NK-92 (cell line): Measurements from ENCODE around the gene LRFN4.

Experiments used
- DNase-seq: peaks from one replicate; lab custom pipeline; 2025; ENCODE audit not compliant: unreplicated experiment; lab: John Stamatoyannopoulos, UW

LRFN4 gene

DNA sequence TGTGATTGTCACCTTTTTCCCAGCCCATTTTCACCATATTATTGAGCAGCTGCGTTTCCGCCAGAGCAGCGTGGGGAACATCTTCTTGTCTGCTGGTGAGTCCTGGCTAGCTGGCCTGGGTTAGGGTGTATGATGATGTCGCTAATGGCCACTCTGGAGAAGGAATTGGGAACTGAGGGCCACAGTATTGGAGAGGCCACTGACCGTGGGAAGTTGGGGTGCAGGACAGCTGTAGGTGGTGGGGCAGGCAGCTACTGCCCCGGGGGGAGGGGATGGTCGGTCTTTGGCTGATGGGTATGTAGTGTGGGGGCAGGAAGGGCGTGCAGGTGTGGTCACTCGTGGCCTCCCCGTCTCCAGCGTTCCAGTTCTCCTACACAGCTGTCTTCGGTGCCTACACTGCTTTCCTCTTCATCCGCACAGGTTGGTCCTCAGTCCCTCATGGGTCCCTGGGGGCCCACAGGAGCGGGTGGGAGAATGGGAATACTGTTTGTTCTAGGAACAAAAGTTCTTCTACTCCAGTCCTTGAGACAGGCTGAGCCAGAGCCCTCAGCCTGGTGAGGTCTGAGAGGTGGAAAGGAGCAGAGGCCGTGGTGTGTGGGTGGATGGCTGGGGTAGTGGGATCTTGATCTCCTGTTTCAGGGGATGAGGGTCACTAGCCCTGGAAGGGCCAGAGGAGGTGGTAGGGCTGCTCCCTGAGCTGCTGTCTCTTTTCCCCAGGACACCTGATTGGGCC is 11.6 kb upstream of the LRFN4 start:
- DNase-seq: no peak

DNA sequence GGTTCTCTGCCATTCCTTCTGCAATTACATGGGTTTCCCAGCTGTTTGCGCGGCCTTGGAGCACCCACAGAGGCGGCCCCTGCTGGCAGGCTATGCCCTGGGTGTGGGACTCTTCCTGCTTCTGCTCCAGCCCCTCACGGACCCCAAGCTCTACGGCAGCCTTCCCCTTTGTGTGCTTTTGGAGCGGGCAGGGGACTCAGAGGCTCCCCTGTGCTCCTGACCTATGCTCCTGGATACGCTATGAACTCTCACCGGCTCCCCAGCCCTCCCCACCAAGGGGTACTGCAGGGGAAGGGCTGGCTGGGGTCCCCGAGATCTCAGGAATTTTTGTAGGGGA is 11.0 kb upstream of the LRFN4 start:
- no peak for DNase-seq

GRCh38 chr11:66846671-66847091 is 10.2 kb upstream of the LRFN4 start:
- DNase-seq: no peak

DNA sequence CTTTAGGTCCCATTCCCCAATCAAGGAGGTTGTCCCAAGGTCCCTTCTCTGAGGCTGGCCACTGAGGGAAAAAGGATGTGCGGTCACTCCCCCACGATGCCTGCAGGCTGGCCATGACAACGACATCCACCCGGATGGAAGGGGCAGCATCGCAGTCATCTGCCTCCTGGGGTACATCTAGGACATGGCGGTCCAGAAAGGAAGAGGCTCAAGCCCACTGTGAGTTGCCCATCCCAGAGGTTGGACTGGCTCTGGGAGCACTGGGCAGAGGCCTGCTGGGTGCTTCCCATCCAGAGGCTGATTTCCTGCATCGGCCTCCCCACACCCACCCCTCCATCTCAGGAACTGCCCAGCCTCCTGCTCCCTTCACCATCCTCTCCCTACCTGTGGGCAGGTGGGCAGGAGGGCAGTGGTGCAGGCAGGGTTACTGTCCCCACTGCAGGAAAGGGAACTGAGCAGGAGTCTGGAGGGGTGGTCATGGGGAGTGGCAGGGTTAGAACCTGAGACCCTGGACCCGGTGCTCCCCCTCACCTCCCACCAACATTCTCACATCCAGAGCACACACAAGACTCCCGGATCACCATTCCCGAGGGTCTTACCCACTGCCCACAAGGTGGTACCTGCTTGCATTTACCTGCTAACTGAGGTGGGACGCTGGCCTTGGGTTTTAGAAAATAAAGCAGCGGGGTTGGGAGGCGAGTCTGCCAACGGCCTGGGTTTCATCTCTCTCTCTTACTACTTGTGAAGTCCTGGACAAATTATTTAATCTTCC is 9.2 kb upstream of the LRFN4 start:
- no peak for DNase-seq

GRCh38 chr11:66848671-66849500 is 8.0 kb upstream of the LRFN4 start:
- DNase-seq: no peak

DNA sequence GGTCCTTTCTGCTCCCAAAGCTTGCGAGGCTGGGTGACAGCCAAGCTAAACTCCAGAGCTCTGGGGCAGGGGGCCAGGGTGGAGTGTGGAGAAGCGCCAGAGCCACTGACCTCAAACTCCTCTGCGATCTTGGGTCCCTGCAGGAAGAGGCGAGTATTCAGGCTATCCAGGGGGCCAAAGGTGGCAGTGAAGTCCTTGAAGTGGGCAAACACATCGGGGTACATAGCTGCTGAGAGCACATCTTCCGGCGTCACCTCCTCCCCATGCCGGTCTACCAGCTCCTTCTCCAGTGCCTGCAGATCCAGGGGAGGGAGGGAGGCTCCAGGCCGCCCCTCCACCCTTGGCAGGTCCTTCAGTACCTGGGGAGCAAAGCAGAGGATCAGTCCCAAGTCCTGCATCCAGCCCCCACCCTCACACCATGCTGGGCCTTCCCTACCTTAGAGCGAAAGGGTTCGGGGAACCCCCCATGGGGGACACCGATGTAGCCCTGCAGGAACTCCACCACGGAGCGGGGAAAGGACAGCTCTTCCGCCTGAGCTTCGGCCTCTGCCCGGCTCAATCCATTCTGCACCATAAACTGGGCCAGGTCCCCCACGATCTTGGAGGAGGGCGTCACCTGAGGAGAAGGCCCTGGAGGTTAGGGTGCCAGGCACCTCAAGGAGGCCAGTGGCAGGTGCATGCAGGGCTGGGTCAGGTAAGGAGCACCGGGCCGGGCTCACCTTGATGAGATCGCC is 7.2 kb upstream of the LRFN4 start:
- no peak for DNase-seq

GRCh38 chr11:66850235-66850587 is 6.7 kb upstream of the LRFN4 start:
- DNase-seq: no peak

GRCh38 chr11:66850588-66851238 is 6.2 kb upstream of the LRFN4 start:
- DNase-seq: no peak

GRCh38 chr11:66851239-66851596 is 5.6 kb upstream of the LRFN4 start:
- no peak for DNase-seq

GRCh38 chr11:66851698-66852465 is 5.0 kb upstream of the LRFN4 start:
- DNase-seq: no peak

- no peak for DNase-seq
Observed at GRCh38 chr11:66852466-66853241, 4.2 kb upstream of the LRFN4 start.

DNA sequence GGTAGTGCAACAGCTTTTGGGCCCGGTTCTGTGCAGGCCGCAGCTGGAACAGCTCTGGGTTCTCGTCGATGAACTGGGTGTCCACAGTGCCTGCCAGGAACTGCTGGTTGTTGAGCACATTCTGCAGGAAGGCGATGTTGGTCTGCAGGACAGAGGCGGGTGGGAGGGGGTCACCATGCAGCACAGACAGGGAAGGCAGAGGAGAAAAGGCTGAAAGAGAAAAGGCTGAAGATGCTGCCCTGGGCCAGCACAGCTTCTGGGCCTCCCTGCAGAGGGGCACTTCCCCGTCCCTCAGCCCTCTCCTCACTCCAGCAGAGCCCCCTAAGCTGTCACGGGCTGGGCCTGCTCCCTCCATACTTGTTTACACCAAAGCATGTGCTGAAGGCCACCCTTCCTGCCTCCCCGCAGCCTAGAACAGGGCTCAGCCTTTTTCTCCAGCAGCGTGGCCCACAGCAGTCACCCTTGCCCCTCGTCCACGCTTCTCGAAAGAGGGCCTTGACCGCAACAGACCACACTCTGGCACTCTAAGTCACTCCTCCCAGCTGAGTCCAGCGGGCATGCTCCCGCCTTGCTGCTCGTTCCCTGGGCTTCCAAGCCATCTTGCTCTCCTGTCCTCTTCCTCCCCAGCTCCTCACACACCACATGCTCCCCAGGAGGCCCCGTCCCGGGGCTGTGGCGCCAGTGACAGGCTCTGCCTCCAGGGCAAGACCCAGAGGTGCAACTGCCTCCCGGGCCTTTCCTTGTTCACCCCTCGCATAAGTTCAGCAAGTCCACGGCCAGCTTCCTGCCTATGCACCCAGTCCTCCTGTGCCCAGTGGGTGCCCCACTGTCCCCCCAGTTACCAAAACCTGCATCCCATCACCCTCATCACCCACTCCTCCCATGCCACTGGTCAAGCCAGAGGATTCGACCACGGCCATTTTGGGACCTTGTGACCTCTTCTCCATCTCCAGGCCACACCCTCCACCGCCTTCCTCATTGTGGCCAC is 3.3 kb upstream of the LRFN4 start:
- no peak for DNase-seq

- DNase-seq: no peak
Observed at GRCh38 chr11:66854231-66854661, 2.6 kb upstream of the LRFN4 start.

- DNase-seq: no peak
Observed at GRCh38 chr11:66854729-66855211, 2.1 kb upstream of the LRFN4 start.

- no peak for DNase-seq
Observed at GRCh38 chr11:66855574-66856495, 1.0 kb upstream of the LRFN4 start.

DNA sequence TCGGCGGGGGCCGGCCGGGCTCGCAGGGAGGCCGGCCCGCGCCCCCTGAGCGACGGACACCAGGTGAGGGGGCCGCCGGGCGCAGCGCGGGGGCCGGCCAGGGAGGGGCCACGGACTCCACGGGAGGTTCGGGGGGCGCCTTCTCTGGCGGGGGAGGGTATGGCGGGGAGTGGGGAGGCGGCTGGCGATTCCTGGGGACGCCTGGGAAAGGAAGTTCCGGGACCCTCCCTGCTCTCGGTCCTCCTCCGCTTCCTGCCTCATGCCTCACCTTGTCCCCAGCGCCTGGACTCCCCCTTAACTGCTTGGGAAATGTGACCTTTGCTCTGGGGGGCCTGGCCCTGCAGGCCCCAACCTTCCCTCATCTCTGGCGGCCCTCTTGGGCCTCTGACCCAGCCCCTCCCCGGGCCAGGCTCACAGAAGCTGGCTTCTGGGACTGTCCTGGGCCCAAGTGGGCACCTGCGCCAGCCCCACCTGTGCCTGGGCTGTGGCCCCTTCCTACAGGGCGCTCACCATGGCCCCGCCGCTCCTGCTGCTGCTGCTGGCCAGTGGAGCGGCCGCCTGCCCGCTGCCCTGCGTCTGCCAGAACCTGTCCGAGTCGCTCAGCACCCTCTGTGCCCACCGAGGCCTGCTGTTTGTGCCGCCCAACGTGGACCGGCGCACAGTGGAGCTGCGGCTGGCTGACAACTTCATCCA is 516 bp downstream of the LRFN4 start:
- DNase-seq: no peak

DNA sequence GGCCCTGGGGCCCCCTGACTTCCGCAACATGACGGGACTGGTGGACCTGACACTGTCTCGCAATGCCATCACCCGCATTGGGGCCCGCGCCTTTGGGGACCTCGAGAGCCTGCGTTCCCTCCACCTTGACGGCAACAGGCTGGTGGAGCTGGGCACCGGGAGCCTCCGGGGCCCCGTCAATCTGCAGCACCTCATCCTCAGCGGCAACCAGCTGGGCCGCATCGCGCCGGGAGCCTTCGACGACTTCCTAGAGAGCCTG is 992 bp downstream of the LRFN4 start:
- no peak for DNase-seq
